Adipocyte (in vitro differentiated cells): ENCODE measurements around the gene ASS1.

ENCODE experiments used
- DNase-seq: peaks from one replicate; pipeline ENCODE4 v3.0.0-alpha.2; 2015; ENCODE audit warnings: low read depth
- H3K27me3 ChIP-seq: replicated peaks from 2 replicates; pipeline ENCODE4 v1.7.0; 2013; ENCODE audit warnings: mild to moderate bottlenecking, low read length, moderate library complexity; ENCODE audit not compliant: control insufficient read depth, insufficient read depth
- H3K36me3 ChIP-seq: 2 replicates; pipeline ENCODE4 v1.7.0; 2013; ENCODE audit warnings: low read length, mild to moderate bottlenecking, moderate library complexity; ENCODE audit not compliant: control insufficient read depth, insufficient read depth, severe bottlenecking
- H3K4me1 ChIP-seq: 2 replicates; pipeline ENCODE4 v1.7.0; 2013; ENCODE audit warnings: mild to moderate bottlenecking, low read length, moderate library complexity; ENCODE audit not compliant: control insufficient read depth, insufficient read depth
- H3K4me3 ChIP-seq: 2 replicates; pipeline ENCODE4 v1.7.0; 2013; ENCODE audit warnings: mild to moderate bottlenecking, low read length, moderate library complexity
- H3K9ac ChIP-seq: 2 replicates; pipeline ENCODE4 v1.7.0; 2013; ENCODE audit warnings: mild to moderate bottlenecking, low read length, moderate library complexity
- H3K9me3 ChIP-seq: 2 replicates; pipeline ENCODE4 v1.7.0; 2013; ENCODE audit warnings: mild to moderate bottlenecking, low read length, moderate library complexity; ENCODE audit not compliant: control insufficient read depth

ASS1 gene

GRCh38 chr9:130470269-130470668 is 25.5 kb downstream of the ASS1 start:
- no peaks in the 10 kb centered on the region for H3K4me1 ChIP-seq
- H3K27me3 ChIP-seq, result no peaks in the 10 kb centered on the region
- H3K9me3 ChIP-seq, result no peaks in the 10 kb centered on the region
- H3K36me3 ChIP-seq, result peaks cover 97% of the 10 kb centered on the region
- H3K9ac ChIP-seq, result no peak overlapping the region
- no peak for DNase-seq
- no peak overlapping the region for H3K4me3 ChIP-seq

- Histone ChIP-seq H3K4me3 (no peak overlapping the region), H3K9ac (no peak overlapping the region), H3K4me1 (no peaks in the 10 kb centered on the region), H3K9me3 (no peaks in the 10 kb centered on the region), H3K27me3 (no peaks in the 10 kb centered on the region), H3K36me3 (peaks cover 96% of the 10 kb centered on the region)
- DNase-seq, result no peak
Observed at GRCh38 chr9:130470950-130471349, 26.2 kb downstream of the ASS1 start.

- no peaks in the 10 kb centered on the region for H3K27me3 ChIP-seq
- no peak overlapping the region for H3K4me3 ChIP-seq
- peaks cover 96% of the 10 kb centered on the region for H3K36me3 ChIP-seq
- DNase-seq, result no peak
- H3K4me1 ChIP-seq, result no peaks in the 10 kb centered on the region
- H3K9ac ChIP-seq, result no peak overlapping the region
- H3K9me3 ChIP-seq, result no peaks in the 10 kb centered on the region
Observed at GRCh38 chr9:130471411-130472183, 26.8 kb downstream of the ASS1 start.

- DNase-seq, result no peak
- H3K4me1 ChIP-seq, result no peaks in the 10 kb centered on the region
- no peak overlapping the region for H3K4me3 ChIP-seq
- H3K9ac ChIP-seq, result no peak overlapping the region
- no peaks in the 10 kb centered on the region for H3K9me3 ChIP-seq
- H3K27me3 ChIP-seq, result no peaks in the 10 kb centered on the region
- peaks cover 96% of the 10 kb centered on the region for H3K36me3 ChIP-seq
Observed at GRCh38 chr9:130472184-130472705, 27.5 kb downstream of the ASS1 start.

GRCh38 chr9:130473009-130473408 is 28.2 kb downstream of the ASS1 start:
- H3K9me3 ChIP-seq, result no peaks in the 10 kb centered on the region
- H3K9ac ChIP-seq, result no peak overlapping the region
- H3K27me3 ChIP-seq, result no peaks in the 10 kb centered on the region
- H3K4me1 ChIP-seq, result no peaks in the 10 kb centered on the region
- DNase-seq, result no peak
- no peak overlapping the region for H3K4me3 ChIP-seq
- H3K36me3 ChIP-seq, result peaks cover 96% of the 10 kb centered on the region

GRCh38 chr9:130473566-130473965 is 28.8 kb downstream of the ASS1 start:
- peaks cover 96% of the 10 kb centered on the region for H3K36me3 ChIP-seq
- H3K9ac ChIP-seq, result no peak overlapping the region
- no peak for DNase-seq
- no peaks in the 10 kb centered on the region for H3K4me1 ChIP-seq
- H3K9me3 ChIP-seq, result no peaks in the 10 kb centered on the region
- H3K4me3 ChIP-seq, result no peak overlapping the region
- no peaks in the 10 kb centered on the region for H3K27me3 ChIP-seq

GRCh38 chr9:130474106-130474505 is 29.3 kb downstream of the ASS1 start:
- Histone ChIP-seq H3K9ac (no peak overlapping the region), H3K4me3 (no peak overlapping the region), H3K36me3 (peaks cover 95% of the 10 kb centered on the region), H3K27me3 (no peaks in the 10 kb centered on the region), H3K9me3 (no peaks in the 10 kb centered on the region), H3K4me1 (no peaks in the 10 kb centered on the region)
- no peak for DNase-seq

GRCh38 chr9:130476151-130476730 is 31.5 kb downstream of the ASS1 start:
- Histone ChIP-seq H3K9ac (no peak overlapping the region), H3K4me3 (no peak overlapping the region), H3K36me3 (peaks cover 95% of the 10 kb centered on the region), H3K9me3 (no peaks in the 10 kb centered on the region), H3K27me3 (no peaks in the 10 kb centered on the region), H3K4me1 (no peaks in the 10 kb centered on the region)
- no peak for DNase-seq

GRCh38 chr9:130477564-130477963 is 32.8 kb downstream of the ASS1 start:
- Histone ChIP-seq H3K27me3 (no peaks in the 10 kb centered on the region), H3K4me3 (no peak overlapping the region), H3K36me3 (peaks cover 95% of the 10 kb centered on the region), H3K4me1 (no peaks in the 10 kb centered on the region), H3K9me3 (no peaks in the 10 kb centered on the region), H3K9ac (no peak overlapping the region)
- no peak for DNase-seq

- no peak overlapping the region for H3K9ac ChIP-seq
- no peaks in the 10 kb centered on the region for H3K4me1 ChIP-seq
- DNase-seq, result no peak
- peaks cover 95% of the 10 kb centered on the region for H3K36me3 ChIP-seq
- H3K9me3 ChIP-seq, result no peaks in the 10 kb centered on the region
- no peak overlapping the region for H3K4me3 ChIP-seq
- H3K27me3 ChIP-seq, result no peaks in the 10 kb centered on the region
Observed at GRCh38 chr9:130478152-130478551, 33.4 kb downstream of the ASS1 start.

- Histone ChIP-seq H3K27me3 (no peaks in the 10 kb centered on the region), H3K36me3 (peaks cover 97% of the 10 kb centered on the region), H3K9me3 (no peaks in the 10 kb centered on the region), H3K4me1 (no peaks in the 10 kb centered on the region), H3K9ac (no peak overlapping the region), H3K4me3 (no peak overlapping the region)
- DNase-seq, result no peak
Observed at GRCh38 chr9:130478736-130479575, 34.2 kb downstream of the ASS1 start.
